Transverse colon (tissue), 3 donors: ENCODE data around the gene RDX.

Source experiments
- POLR2A ChIP-seq: fragments of 450-650 bp; IDR thresholded peaks from one replicate; pipeline ENCODE4 v1.6.1; 2016; ENCODE audit warnings: antibody characterized with exemption, mild to moderate bottlenecking, moderate library complexity
- TF ChIP-seq, protein P1 (sequence below), 5 experiments: fragments of 200-600 bp in 3 of 5; fragments of 450-650 bp in 2 of 5; sonication (generic) in 3 of 5; IDR thresholded peaks; 1 replicate in 2 of 5; 2 replicates in 3 of 5; pipeline ENCODE4 v1.5.1; 2016 to 2017; ENCODE audit warnings: antibody characterized with exemption in 5 of 5, inconsistent platforms in 3 of 5, mild to moderate bottlenecking in 2 of 5, moderate library complexity in 1 of 5

GRCh38 chr11:110283862-110284261 is 12.6 kb downstream of the RDX start:
- no peak for TF ChIP-seq POLR2A
- TF ChIP-seq, protein P1, sequence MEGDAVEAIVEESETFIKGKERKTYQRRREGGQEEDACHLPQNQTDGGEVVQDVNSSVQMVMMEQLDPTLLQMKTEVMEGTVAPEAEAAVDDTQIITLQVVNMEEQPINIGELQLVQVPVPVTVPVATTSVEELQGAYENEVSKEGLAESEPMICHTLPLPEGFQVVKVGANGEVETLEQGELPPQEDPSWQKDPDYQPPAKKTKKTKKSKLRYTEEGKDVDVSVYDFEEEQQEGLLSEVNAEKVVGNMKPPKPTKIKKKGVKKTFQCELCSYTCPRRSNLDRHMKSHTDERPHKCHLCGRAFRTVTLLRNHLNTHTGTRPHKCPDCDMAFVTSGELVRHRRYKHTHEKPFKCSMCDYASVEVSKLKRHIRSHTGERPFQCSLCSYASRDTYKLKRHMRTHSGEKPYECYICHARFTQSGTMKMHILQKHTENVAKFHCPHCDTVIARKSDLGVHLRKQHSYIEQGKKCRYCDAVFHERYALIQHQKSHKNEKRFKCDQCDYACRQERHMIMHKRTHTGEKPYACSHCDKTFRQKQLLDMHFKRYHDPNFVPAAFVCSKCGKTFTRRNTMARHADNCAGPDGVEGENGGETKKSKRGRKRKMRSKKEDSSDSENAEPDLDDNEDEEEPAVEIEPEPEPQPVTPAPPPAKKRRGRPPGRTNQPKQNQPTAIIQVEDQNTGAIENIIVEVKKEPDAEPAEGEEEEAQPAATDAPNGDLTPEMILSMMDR (IDR thresholded peaks at IDR 0.05): no peak
